Activated CD4-positive, alpha-beta T cell treated with anti-CD3 and anti-CD28 coated beads for 1 hour (primary cell): ENCODE data around the gene PYGL.
"Not testable (repeated sequence)": the region's sequence is repeated elsewhere in the genome, so short reads cannot be mapped to it uniquely, and the experiment has no call there.

ENCODE experiments used
- DNase-seq: peaks from one replicate; pipeline ENCODE4 v3.0.0-alpha.2; 2020

Gene PYGL

GRCh38 chr14:50943943-50944646 lies at the start of gene PYGL:
Gene PYGL, minus strand, starts transcription at chr14:50944483. Its CDS starts 80 bp downstream, at chr14:50944403.
- no peak for DNase-seq

GRCh38 chr14:50985859-50986331 lies 41.6 kb upstream of the PYGL start:
- no peak for DNase-seq

GRCh38 chr14:50985124-50985858 lies 41.0 kb upstream of the PYGL start:
- no peak for DNase-seq

GRCh38 chr14:50984036-50984710 lies 39.9 kb upstream of the PYGL start:
- DNase-seq = no peak

- DNase-seq = no peak
Measured at GRCh38 chr14:50979941-50980850, 35.9 kb upstream of the PYGL start.

GRCh38 chr14:50978888-50979287 lies 34.6 kb upstream of the PYGL start:
- DNase-seq = no peak

GRCh38 chr14:50978529-50978871 lies 34.2 kb upstream of the PYGL start:
- DNase-seq = no peak

GRCh38 chr14:50977863-50978528 lies 33.7 kb upstream of the PYGL start:
- DNase-seq = no peak

- no peak for DNase-seq
Measured at GRCh38 chr14:50974118-50974517, 29.8 kb upstream of the PYGL start.

- no peak for DNase-seq
Measured at GRCh38 chr14:50972734-50973133, 28.5 kb upstream of the PYGL start.

GRCh38 chr14:50970886-50971781 lies 26.9 kb upstream of the PYGL start:
- no peak for DNase-seq

- no peak for DNase-seq
Measured at GRCh38 chr14:50967790-50968189, 23.5 kb upstream of the PYGL start.

- no peak for DNase-seq
Measured at GRCh38 chr14:50967103-50967502, 22.8 kb upstream of the PYGL start.

GRCh38 chr14:50964683-50965390 lies 20.6 kb upstream of the PYGL start:
- no peak for DNase-seq

- DNase-seq = no peak
Measured at GRCh38 chr14:50963919-50964318, 19.6 kb upstream of the PYGL start.

- DNase-seq = no peak
Measured at GRCh38 chr14:50961605-50962221, 17.4 kb upstream of the PYGL start.

GRCh38 chr14:50957296-50957695 lies 13.0 kb upstream of the PYGL start:
- DNase-seq = no peak

- not testable (repeated sequence) for DNase-seq
Measured at GRCh38 chr14:50956421-50956820, 12.1 kb upstream of the PYGL start.

GRCh38 chr14:50955373-50956043 lies 11.2 kb upstream of the PYGL start:
- no peak for DNase-seq
